ENCODE data around the gene GRB10.

DNA sequence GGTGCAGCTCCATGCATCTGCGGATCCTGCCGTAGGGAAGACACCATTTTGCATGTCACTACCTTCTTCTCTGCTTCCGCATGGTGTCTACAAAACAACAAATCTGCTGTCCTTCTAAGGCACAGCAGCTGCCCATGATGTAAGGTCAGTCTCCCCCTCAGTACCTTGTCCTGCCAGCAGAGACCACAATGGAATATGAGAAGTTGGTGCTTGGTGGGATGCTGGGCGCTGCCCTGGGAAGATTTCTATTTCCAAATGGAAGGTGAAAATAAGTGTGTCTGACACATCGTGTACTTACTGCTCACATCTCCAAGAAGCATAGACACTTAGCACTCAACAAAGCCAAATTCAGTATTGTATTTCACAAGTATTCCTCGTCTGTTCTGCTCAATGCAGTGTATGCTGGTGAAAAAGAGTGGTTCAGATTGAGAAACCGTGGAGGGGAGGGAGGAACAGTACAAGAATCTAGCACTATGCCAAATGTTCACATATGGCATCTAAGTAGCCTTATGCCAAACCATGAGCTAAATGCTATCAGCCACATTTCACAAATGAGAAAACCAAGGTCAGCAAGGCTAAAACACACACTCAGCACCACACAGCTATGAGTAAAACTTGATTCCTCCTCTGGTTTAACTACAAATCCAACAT, 95.0 kb downstream of the GRB10 start:
- no peak for TF ChIP-seq EZH2 (IDR thresholded peaks at IDR 0.05)
- TF ChIP-seq, protein P1, sequence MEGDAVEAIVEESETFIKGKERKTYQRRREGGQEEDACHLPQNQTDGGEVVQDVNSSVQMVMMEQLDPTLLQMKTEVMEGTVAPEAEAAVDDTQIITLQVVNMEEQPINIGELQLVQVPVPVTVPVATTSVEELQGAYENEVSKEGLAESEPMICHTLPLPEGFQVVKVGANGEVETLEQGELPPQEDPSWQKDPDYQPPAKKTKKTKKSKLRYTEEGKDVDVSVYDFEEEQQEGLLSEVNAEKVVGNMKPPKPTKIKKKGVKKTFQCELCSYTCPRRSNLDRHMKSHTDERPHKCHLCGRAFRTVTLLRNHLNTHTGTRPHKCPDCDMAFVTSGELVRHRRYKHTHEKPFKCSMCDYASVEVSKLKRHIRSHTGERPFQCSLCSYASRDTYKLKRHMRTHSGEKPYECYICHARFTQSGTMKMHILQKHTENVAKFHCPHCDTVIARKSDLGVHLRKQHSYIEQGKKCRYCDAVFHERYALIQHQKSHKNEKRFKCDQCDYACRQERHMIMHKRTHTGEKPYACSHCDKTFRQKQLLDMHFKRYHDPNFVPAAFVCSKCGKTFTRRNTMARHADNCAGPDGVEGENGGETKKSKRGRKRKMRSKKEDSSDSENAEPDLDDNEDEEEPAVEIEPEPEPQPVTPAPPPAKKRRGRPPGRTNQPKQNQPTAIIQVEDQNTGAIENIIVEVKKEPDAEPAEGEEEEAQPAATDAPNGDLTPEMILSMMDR (IDR thresholded peaks at IDR 0.05), result no peak

All from neural progenitor cell (in vitro differentiated cells).